Measurements from ENCODE around the gene ARHGDIB. TPM values are rescaled to one million over a fixed set of nuclear protein-coding genes. Genes with fewer than 3 reads are reported as not detected.

Gene ARHGDIB
- total and polyA plus RNA-seq, 8 donors = 13.4 to 127 (median 72.7) TPM

GRCh38 chr12:14907953-14908352 lies 53.4 kb downstream of the ARHGDIB start:
- no peaks in the 10 kb centered on the region for H3K27me3 ChIP-seq
- no peak overlapping the region for H3K4me3 ChIP-seq
- H3K36me3 ChIP-seq = no peaks in the 10 kb centered on the region
- WGBS, 5 donors = 92 to 100% (median 94%) methylated on average over 1 of the region's 1 CpG
- H3K9me3 ChIP-seq = no peaks in the 10 kb centered on the region
- TF ChIP-seq, protein P1, sequence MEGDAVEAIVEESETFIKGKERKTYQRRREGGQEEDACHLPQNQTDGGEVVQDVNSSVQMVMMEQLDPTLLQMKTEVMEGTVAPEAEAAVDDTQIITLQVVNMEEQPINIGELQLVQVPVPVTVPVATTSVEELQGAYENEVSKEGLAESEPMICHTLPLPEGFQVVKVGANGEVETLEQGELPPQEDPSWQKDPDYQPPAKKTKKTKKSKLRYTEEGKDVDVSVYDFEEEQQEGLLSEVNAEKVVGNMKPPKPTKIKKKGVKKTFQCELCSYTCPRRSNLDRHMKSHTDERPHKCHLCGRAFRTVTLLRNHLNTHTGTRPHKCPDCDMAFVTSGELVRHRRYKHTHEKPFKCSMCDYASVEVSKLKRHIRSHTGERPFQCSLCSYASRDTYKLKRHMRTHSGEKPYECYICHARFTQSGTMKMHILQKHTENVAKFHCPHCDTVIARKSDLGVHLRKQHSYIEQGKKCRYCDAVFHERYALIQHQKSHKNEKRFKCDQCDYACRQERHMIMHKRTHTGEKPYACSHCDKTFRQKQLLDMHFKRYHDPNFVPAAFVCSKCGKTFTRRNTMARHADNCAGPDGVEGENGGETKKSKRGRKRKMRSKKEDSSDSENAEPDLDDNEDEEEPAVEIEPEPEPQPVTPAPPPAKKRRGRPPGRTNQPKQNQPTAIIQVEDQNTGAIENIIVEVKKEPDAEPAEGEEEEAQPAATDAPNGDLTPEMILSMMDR (IDR thresholded peaks at IDR 0.05) = no peak
- TF ChIP-seq EP300 (IDR thresholded peaks at IDR 0.05) (no peak), POLR2A (IDR thresholded peaks at IDR 0.05) (no peak), POLR2AphosphoS5 (IDR thresholded peaks at IDR 0.05) (no peak)
- H3K4me1 ChIP-seq = peaks cover 3 to 24% (median 14%) of the 10 kb centered on the region in 4 donors
- intact Hi-C loops (cut with DNase I; ENCODE audit: low total_unique reads) = no loop called here
- no peak overlapping the region for H3K27ac ChIP-seq
- DNase-seq = no peak

- peak overlapping the region in 3 of 5 donors; percentile 8 to 66 (median 22) for H3K27ac ChIP-seq
Observed at GRCh38 chr12:14906114-14906513, 55.3 kb downstream of the ARHGDIB start.

GRCh38 chr12:14905269-14906004 lies 56.0 kb downstream of the ARHGDIB start:
- H3K27ac ChIP-seq = peak overlapping the region in 4 of 5 donors; percentile 8 to 66 (median 29)
- H3K27me3 ChIP-seq = no peaks in the 10 kb centered on the region
- peak in 1 of 2 donors; percentile 41 for DNase-seq
- 23 to 40% (median 37%) methylated on average over 5 of the region's 5 CpGs for WGBS, 5 donors
- peaks cover 3 to 24% (median 14%) of the 10 kb centered on the region in 4 donors for H3K4me1 ChIP-seq
- TF ChIP-seq EP300 (IDR thresholded peaks at IDR 0.05) = no peak
- no peak for TF ChIP-seq POLR2AphosphoS5 (IDR thresholded peaks at IDR 0.05)
- TF ChIP-seq POLR2A (IDR thresholded peaks at IDR 0.05) = no peak
- TF ChIP-seq, protein P1 (IDR thresholded peaks at IDR 0.05) = no peak
- intact Hi-C loops (cut with DNase I; ENCODE audit: low total_unique reads) = no loop called here
- no peaks in the 10 kb centered on the region for H3K36me3 ChIP-seq
- no peaks in the 10 kb centered on the region for H3K9me3 ChIP-seq
- H3K4me3 ChIP-seq = no peak overlapping the region

More at GRCh38 chr12:14906114-14906513, 55.3 kb downstream of the ARHGDIB start:
- no peak overlapping the region for H3K4me3 ChIP-seq
- intact Hi-C loops (cut with DNase I; ENCODE audit: low total_unique reads) = no loop called here
- 40 to 71% (median 54%) methylated on average over 5 of the region's 5 CpGs for WGBS, 5 donors
- H3K36me3 ChIP-seq = no peaks in the 10 kb centered on the region
- peaks cover 3 to 24% (median 14%) of the 10 kb centered on the region in 4 donors for H3K4me1 ChIP-seq
- H3K27me3 ChIP-seq = no peaks in the 10 kb centered on the region
- no peak for DNase-seq
- H3K9me3 ChIP-seq = no peaks in the 10 kb centered on the region
- TF ChIP-seq, protein P1 (IDR thresholded peaks at IDR 0.05) = no peak
- TF ChIP-seq POLR2A (IDR thresholded peaks at IDR 0.05) (no peak), POLR2AphosphoS5 (IDR thresholded peaks at IDR 0.05) (no peak), EP300 (IDR thresholded peaks at IDR 0.05) (no peak)

GRCh38 chr12:14904854-14905253 lies 56.5 kb downstream of the ARHGDIB start:
- Histone ChIP-seq H3K4me3 (no peak overlapping the region), H3K4me1 (peaks cover 3 to 24% (median 14%) of the 10 kb centered on the region in 4 donors), H3K9me3 (no peaks in the 10 kb centered on the region), H3K27me3 (no peaks in the 10 kb centered on the region), H3K27ac (peak overlapping the region in 3 of 5 donors; percentile 8 to 66 (median 36)), H3K36me3 (no peaks in the 10 kb centered on the region)
- no peak for DNase-seq
- 66 to 75% (median 73%) methylated on average over 8 of the region's 8 CpGs for WGBS, 5 donors
- intact Hi-C loops (cut with DNase I; ENCODE audit: low total_unique reads) = no loop called here
- TF ChIP-seq POLR2AphosphoS5 (IDR thresholded peaks at IDR 0.05) = no peak
- TF ChIP-seq, protein P1 (IDR thresholded peaks at IDR 0.05) = no peak
- no peak for TF ChIP-seq EP300 (IDR thresholded peaks at IDR 0.05)
- TF ChIP-seq POLR2A (IDR thresholded peaks at IDR 0.05) = no peak

Data from stomach (tissue), 9 donors.